ENCODE results near the gene CASKIN2. TPM values are rescaled to one million over a fixed set of nuclear protein-coding genes. Genes with fewer than 3 reads are reported as not detected.

Gene CASKIN2
- total RNA-seq, 1 donor from 2014 or later: 9.5 TPM

DNA sequence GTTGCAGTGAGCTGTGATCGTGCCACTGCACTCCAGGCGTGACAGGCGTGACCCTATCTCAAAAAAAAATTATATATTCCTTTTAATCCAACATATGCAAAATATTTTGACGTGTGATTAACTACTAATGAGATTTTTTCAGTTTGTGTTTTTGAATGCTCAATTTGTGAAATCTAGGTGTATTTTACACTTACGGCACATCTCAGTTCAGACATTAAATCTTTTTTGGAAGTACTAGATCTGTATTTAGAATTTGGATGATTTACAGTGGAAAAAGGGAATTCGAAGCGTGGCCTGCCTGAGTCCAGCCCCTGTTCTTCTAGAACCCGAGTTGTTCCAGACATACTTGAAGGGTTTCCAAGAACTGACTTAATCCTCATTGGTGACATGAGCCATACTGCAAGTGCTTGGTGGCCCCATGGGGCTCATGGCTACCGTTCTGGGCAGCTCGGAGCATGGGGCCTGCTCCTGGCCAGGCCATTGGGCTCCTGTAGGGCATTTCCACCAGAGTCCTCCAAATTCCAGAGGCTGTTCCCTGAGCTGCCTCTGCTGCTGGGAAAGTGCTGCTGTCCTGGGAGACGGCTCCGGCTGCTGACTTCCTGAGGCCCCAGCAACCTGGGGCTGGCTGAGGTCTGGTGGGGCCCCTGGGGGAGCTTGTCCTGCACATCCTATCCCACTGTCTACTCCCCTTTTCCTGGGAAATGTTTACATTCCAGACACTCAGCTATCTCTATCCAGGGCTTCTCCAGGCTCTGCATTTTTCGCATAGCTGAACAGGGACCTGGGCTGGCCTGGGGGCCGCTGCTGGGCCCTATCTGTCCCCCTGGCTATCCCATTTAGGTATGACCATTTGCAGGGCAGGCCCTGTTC, 37.3 kb upstream of the CASKIN2 start:
- TF ChIP-seq, protein P1, sequence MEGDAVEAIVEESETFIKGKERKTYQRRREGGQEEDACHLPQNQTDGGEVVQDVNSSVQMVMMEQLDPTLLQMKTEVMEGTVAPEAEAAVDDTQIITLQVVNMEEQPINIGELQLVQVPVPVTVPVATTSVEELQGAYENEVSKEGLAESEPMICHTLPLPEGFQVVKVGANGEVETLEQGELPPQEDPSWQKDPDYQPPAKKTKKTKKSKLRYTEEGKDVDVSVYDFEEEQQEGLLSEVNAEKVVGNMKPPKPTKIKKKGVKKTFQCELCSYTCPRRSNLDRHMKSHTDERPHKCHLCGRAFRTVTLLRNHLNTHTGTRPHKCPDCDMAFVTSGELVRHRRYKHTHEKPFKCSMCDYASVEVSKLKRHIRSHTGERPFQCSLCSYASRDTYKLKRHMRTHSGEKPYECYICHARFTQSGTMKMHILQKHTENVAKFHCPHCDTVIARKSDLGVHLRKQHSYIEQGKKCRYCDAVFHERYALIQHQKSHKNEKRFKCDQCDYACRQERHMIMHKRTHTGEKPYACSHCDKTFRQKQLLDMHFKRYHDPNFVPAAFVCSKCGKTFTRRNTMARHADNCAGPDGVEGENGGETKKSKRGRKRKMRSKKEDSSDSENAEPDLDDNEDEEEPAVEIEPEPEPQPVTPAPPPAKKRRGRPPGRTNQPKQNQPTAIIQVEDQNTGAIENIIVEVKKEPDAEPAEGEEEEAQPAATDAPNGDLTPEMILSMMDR (conservative IDR thresholded peaks at IDR 0.05; ENCODE audit: low read depth, low read length): no peak
- H3K4me3 ChIP-seq (ENCODE audit: low read depth, low read length): no peak overlapping the region
- no peak for DNase-seq (ENCODE audit: low read depth)

DNA sequence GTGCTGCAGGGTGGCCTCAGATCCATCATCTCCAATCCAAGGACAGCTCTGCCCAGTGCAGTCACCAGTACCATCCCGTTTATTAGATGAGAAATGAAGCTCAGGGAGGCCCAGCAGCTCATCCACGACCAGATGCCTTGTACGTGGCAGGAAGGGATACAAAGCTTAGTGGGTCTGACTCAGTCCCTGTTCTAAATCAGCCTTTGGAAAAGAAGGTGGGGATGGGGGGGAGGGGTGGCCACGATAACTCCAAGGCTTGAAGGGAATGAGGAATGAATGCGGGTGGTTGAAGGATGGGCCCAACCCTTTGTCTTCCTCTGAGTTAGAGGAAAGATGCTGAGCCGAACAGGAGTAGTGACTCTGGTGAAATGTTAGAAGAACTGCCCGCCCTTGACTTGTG, 35.9 kb upstream of the CASKIN2 start:
- DNase-seq (ENCODE audit: low read depth): no peak
- TF ChIP-seq, protein P1 (conservative IDR thresholded peaks at IDR 0.05; ENCODE audit: low read depth, low read length): no peak
- no peak overlapping the region for H3K4me3 ChIP-seq (ENCODE audit: low read depth, low read length)

DNA sequence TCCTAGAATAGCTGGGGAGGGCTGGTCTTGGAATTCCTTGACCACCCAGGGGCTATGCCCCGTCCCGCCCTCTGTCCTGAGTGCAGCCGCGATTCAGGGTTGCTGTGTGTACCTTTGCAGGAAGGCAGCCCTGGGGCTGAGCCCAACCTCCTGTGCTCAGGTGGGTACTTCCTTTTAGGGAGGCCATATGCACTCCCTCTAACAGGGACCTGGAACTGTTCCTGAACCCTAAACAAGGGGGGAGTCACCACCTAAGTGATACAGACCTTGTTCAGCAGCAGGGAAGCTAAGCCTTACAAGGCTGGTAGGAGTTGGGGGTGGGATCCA, 34.8 kb upstream of the CASKIN2 start:
- H3K4me3 ChIP-seq (ENCODE audit: low read depth, low read length): no peak overlapping the region
- TF ChIP-seq, protein P1 (conservative IDR thresholded peaks at IDR 0.05; ENCODE audit: low read depth, low read length): no peak
- DNase-seq (ENCODE audit: low read depth): no peak

DNA sequence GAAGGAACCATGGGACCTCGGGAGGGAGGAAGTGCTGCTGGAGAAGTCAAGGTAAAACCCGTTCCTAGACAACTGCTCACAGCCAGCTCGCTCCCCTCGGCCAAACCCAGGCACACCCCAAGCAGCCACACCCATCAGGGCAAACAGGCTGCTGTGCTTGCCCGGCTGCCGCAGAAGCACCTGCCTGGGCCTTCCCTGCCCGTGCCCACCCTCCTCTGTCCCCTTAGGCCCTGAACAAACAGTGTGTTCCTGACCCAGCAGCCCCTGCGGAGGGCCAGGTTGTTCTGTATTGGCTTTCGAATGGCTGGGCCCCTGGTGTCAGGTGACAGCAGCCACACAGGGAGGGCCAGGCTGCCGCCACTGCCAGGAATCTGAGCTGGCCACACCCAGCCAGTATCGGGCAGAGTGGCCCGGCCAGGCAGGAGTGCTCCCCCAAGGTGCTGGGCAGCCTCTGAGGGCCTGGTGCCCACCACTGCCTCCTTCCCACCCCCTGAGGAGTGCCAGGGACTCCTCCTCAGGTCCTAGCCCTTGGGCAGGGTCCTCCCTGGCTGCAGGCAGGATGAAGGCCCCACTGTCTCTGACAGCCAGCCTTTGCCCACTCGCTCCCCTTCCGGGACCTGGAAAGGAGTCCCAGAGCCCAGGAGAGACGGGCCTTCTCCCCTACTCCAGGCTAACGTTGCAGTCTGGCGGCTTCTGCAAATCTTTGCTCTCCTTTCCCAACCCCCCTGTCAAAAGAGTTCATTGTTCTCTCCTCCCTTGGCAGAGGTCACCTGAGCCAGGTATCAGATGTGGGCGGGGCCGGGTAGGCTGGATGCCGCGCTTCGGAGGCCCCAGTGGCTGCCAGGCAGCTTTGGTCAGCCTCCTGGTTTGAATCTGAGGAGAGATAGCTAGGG, 34.2 kb upstream of the CASKIN2 start:
- TF ChIP-seq, protein P1 (conservative IDR thresholded peaks at IDR 0.05; ENCODE audit: low read depth, low read length): no peak
- DNase-seq (ENCODE audit: low read depth): no peak
- no peak overlapping the region for H3K4me3 ChIP-seq (ENCODE audit: low read depth, low read length)

DNA sequence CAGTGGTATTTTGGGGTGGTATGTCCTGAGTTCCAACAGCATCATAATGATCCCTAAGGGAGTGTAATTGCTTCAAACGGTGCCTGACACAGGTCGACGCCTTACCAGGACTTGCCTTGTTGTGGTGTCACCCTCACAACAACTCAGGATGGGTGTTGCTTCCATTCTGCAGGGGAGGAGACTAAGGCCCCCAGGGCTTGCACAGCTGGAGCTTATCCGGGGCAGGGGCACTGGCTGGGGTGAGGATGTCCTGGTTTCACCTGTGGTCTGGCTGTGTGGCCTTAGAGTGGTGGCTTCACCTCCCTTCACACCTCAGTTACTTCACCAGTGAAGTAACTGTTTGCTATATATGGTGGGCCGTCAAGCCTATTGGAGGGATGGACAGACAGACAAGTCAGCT, 33.5 kb upstream of the CASKIN2 start:
- no peak overlapping the region for H3K4me3 ChIP-seq (ENCODE audit: low read depth, low read length)
- TF ChIP-seq, protein P1 (conservative IDR thresholded peaks at IDR 0.05; ENCODE audit: low read depth, low read length): no peak
- DNase-seq (ENCODE audit: low read depth): no peak

DNA sequence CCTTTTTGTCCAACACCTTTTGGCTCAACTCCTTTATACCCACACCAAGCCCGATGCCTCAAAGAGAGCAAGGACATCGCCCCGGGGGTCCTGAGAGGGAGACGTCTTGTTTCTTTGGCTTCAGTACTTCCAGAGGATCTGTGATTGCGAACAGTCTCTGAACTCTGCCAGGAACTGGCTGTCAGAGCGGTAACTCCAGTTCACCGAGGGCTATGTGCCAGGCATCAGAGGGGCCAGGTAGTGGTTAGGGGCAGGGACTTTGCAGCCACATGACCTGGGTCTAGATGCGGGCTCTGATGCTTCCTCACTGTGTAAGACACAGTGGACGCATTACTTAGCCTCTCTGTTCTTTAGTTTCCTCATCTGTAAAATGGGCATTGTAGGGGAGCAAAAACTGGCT, 31.8 kb upstream of the CASKIN2 start:
- TF ChIP-seq, protein P1 (conservative IDR thresholded peaks at IDR 0.05; ENCODE audit: low read depth, low read length): no peak
- no peak overlapping the region for H3K4me3 ChIP-seq (ENCODE audit: low read depth, low read length)
- DNase-seq (ENCODE audit: low read depth): no peak

All from epithelial cell of proximal tubule (primary cell).